DMS 273 treated with DMSO at 0.1 percent for 48 hours (cell line): ENCODE measurements around the gene SLC25A26.
"Not testable (repeated sequence)": the region's sequence is repeated elsewhere in the genome, so short reads cannot be mapped to it uniquely, and the experiment has no call there.

ENCODE experiments used
- DNase-seq: peaks from one replicate; lab custom pipeline; 2025; lab: John Stamatoyannopoulos, UW

SLC25A26 gene

DNA sequence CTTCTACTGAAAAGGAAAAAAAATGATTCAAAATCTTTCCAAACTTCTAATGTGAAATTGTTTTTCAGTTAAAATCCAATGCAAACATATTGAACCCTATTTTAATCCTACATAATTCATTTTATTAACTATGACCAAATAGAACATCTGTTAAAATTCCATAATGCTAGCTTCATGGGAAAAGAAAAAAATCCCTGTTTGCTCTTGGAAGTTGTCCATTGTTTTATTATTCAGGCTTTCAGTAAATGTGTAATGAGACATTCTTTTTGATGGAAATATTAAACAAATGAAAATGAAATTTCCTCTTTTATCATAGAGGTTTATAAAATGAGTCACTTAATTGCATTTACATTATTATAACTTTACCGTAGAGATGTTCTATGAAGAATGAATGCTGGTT is 49.5 kb downstream of the SLC25A26 start:
- no peak for DNase-seq

DNA sequence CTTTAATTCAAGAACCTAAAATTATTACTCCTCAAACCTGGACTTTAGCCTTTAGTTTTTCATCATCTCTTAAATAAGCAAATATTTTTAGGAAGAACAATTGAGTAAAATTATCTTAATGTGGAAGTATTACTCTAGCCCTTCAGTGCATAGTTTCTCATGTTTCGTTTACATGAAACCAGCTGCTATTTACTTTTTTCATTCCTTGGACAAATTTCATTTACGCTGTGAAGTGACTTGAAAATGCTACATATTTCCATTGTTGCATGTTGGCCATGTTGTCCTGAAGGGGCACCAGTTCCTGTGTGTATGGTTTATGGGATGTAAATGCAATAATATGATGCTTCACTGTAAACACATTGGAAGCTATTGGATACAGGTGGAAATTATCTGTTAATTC is 49.9 kb downstream of the SLC25A26 start:
- no peak for DNase-seq

DNA sequence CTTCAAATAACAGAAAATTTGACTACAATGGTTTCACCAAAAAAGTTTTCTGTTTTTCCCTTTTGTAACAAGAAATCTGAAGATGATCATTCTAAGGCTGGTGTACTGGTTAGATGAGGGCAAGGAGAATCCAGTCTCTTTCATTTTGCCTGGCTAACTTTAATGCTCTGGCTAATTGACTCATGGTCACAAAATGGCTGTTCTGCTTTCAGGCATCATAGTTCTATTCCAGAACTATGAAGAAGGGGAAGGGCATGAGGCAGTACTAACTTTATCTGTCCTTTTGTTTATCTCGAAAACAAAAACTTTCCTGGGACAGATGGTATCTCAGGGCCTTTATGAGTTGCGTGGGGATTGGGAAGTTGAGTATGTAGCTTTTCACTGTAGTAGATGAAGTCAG is 50.4 kb downstream of the SLC25A26 start:
- no peak for DNase-seq

DNA sequence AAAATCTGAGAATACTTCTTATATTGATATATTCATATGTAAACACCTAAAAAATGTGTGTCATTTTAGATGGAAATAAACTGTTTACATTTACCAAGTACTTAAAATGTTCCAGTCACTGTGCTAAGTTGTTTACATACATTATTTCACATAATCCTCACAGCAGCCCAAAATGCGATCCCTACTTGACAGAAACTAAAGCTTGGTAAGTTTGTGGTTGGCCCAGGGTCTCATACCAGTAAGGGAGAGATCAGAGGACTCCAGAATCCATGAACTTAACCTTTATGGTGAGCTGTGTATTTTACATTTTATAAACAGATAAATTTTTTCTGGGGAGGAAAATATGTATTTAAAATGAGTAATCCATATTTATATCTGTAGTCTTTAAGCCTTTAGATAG is 51.2 kb downstream of the SLC25A26 start:
- no peak for DNase-seq

DNA sequence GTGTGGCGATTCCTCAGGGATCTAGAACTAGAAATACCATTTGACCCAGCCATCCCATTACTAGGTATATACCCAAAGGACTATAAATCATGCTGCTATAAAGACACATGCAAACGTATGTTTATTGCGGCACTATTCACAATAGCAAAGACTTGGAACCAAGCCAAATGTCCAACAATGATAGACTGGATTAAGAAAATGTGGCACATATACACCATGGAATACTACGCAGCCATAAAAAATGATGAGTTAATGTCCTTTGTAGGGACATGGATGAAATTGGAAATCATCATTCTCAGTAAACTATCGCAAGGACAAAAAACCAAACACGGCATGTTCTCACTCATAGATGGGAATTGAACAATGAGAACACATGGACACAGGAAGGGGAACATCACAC is 54.0 kb downstream of the SLC25A26 start:
- not testable (repeated sequence) for DNase-seq

DNA sequence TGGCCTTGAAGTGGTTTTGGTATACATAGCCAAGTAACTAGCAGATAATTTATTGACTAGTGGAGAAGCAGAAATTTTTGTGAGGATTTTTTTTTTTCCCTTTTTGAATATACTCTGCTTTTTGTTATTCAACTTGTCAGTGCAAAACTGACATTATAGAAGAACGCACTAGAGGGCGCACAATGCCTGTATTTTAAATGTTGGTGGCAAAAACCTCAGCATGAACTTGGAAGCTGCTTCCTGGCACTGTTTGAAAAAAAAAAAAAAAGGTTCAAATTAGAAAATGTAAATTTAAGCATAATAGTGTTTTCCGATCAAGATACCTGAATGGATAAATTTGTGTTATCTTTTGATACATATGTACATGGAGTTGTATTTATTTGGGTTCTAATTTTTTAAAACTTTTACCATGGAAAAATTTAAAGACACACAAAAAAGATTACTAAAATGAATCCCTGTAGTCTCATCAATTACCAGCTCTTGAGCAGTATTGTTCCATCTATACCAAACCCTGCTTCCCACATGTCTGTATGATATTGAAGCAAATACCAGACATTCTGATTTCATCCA is 56.0 kb downstream of the SLC25A26 start:
- no peak for DNase-seq

DNA sequence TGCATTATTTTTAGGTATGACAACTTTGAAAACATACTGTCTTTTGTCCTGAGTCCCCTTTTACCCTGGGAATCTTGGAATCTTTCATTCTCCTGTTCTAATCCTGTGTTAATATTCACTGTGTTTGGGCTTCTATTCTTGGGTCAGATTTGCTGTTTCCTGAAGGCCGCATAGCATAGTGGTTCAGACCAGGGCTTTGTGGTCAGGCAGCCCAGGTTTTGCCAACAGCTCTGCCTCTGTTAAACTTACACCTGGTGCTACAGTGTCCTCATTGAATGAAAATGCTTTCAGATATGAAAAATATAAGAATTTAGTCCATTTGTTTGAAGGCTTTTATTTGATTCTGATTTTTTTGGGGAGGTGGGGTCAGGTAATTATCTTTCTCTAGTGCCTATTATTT is 58.4 kb downstream of the SLC25A26 start:
- DNase-seq, result no peak

DNA sequence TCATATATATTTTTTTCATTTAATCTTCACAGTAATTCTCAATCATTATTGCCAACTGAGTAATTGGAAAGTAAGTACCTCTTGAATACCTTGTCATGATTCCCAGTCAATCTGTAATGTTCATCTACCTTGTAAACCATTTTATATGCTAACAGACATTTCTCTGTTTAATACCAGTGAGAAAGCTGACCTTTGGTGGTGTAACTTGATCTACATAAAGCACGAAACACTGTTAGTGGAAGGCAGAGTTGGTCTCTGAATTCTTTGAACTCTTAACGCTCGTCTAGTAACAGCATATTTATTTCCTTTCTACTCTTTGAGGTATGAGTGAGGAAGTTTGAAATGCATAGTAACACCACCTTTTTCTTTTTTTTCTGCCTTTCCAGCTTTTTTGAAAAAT is 59.5 kb downstream of the SLC25A26 start:
- no peak for DNase-seq

DNA sequence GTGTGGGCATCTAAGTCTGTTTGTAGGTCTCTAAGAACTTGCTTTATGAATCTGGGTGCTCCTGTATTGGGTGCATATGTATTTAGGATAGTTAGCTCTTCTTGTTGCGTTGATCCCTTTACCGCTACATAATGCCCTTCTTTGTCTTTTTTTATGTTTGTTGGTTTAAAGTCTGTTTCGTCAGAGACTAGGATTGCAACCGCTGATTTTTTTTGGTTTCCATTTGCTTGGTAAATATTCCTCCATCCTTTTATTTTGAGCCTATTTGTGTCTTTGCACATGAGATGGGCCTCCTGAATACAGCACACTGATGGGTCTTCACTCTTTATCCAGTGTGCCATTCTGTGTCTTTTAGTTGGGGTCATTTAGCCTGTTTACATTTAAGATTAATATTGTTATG is 71.1 kb downstream of the SLC25A26 start:
- DNase-seq, result not testable (repeated sequence)

DNA sequence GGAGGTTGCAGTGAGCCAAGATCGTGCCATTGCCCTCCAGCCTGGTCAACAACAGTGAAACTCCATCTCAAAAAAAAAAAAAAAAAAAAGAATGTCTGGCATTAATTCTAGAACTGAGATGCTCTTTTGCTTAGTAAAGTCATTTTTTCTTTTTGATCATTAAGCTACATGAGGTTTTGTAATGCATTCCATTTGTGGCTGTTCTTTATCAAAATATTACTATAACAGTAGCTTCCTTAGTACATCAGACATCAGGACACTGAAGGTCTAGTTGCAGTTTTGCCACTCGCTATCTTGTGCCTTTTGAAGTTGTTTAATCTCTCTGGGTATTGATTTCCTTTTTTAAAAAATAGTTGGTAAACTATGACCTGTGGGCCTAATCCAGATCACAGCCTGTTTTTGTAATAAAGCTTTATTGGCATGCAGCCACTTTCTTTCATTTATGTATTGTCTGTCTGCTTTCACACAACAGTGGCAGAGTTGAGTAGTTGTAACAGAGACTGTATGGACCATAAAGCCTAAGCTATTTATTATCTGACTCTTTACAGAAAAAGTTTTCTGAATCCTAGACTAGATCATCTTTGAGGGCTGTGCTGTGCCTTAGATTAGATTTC is 76.6 kb downstream of the SLC25A26 start:
- DNase-seq, result no peak

DNA sequence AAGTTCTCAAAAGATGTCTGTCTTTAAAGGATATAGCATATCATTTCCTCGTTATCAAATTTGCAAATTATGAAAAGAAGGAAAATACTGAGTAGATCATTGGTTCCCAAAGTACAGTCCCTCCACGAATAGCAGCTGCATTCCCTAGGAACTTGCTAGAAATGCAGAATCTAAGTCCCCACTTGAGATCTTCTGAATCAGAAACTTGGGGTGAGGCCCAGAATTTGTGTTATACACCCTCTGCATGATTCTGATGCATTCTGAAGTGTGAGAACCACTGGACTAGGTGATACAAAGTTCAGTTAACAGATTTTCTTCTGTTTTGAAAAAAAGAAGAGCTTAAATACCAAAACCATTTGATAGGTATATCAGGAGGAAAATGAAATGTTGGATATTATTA is 77.1 kb downstream of the SLC25A26 start:
- DNase-seq, result no peak

DNA sequence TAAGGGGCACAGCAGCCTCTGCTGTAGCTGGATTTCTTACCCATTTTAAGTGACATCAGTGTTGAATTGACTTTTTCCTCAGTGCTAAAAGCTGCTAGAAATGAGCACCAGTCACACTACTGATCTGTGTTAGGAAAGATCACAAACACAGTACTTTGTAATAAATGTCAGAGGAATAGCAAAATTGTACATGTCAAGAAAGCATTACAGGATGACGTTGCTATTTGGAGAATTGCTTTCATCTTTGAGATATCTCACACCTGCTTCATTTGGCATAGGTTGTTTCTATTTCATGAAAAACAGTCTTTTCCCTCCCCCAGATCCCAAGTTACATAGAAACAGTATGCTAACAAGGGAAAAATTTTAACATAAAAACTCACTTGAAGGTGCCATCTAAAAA is 77.8 kb downstream of the SLC25A26 start:
- no peak for DNase-seq

DNA sequence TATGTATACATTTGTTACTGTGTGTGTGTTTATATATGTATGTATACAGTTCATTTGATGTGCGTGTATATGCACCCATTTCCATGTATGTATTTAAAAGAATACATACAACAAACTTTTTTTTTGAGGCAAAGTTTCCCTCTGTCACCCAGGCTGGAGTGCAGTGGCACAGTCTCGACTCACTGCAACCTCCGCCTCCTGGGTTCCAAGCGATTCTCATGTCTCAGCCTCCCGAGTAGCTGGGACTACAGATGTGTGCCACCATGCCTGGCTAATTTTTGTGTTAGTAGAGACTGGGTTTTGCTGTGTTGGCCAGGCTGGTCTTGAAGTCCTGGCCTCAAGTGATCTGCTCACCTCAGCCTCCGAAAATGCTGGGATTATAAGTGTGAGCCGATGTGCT is 78.3 kb downstream of the SLC25A26 start:
- DNase-seq, result not testable (repeated sequence)

DNA sequence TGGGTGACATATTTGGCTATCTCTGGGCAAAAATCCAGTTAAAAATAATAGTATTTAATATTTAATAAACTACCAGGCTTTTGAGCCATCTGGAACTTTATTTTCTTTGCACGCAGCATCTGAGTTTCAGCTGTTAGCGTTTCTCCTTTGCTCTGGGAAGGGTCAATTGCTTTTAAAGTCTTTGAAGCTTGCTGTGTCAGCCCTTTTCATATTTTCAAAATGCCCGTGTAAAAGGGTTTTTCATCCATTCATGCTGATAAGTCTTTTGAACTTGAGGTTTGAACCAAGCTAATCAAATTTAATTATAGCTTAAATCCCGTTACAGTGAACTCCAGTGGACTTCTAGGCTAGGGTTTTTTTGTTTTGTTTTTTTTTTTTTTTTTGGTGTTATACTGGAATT is 79.1 kb downstream of the SLC25A26 start:
- no peak for DNase-seq

DNA sequence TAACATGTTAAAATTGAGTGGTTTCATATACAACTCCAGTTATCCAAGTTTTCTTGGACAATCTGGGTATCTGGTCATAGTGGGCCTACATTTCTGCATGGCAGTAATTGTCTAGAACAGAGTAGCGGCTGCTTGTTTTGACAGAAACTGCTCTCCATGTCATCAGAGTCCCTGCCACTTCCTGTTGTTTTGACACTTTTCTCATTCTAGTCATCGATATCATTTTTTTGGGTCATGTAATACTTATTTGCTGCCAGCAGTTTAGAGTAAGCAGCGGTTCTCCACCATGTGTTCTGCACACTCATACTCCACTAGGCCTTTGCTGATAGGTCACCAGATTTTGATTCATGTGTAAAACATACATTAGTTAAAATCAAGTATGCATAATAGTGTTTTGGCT is 81.5 kb downstream of the SLC25A26 start:
- DNase-seq, result no peak

DNA sequence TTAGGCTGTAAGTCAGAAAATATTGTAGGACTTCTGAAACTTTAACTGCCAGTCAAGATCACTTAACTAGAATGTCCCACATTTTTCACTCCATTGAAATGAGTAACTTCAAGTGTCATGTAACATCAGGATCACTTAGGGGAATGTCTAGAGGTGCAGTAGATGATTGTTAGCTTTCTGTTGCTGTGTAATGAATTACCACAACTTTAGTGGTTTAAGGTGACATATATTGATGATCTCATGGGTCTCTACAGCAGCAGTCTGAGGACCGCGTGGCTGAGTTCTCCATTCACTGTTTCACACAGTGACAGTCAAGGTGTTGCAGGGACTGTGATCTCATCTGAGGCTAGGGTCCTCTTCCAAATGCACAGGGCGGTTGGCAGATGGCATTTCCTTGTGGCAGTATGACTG is 82.7 kb downstream of the SLC25A26 start:
- no peak for DNase-seq

DNA sequence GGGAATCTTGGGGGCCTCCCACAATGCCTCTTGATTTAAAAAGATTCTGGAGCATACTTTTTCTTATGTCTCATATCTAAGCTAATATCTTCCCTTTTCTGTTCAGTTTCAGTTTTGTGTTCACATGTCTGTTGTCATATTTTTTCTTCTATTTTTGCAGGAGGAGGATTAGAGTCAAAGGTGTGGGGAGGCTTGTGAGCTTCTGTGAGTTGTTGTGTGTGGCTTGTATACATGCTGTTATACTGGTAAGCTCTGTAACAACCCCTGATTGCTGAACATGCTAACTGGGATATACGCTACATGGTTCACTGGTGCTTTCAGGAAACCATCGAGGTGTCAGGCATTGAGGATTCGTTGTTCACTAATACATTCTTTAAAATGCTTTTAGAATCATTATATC is 83.5 kb downstream of the SLC25A26 start:
- no peak for DNase-seq

DNA sequence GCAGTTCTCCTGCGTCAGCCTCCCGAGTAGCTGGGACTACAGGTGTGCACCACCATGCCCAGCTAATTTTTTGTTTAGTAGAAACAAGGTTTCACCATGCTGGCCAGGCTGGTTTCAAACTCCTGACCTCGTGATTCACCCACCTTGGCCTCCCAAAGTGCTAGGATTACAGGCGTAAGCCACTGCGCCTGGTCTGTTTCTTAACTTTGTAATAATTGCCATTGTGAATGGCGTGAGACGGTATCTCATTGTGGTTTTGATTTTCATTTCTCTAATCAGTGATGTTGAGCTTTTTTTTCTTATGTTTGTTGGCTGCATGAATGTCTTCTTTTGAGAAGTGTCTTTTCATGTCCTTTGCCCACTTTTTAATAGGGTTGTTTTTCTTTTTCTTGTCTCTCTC is 85.3 kb downstream of the SLC25A26 start:
- DNase-seq, result not testable (repeated sequence)

DNA sequence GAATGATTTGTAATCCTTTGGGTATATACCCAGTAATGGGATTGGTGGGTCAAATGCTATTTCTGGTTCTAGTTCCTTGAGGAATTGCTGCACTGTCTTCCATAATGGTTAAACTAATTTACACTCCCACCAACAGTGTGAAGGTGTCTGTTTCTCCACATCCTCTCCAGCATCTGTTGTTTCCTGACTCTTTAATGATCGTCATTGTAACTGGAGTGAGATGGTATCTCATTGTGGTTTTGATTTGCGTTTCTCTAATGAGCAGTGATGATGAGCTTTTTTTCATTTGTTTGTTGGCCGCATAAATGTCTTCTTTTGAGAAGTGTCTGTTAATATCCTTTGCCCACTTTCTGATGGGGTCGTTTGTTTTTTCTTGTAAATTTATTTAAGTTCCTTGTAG is 86.2 kb downstream of the SLC25A26 start:
- not testable (repeated sequence) for DNase-seq

DNA sequence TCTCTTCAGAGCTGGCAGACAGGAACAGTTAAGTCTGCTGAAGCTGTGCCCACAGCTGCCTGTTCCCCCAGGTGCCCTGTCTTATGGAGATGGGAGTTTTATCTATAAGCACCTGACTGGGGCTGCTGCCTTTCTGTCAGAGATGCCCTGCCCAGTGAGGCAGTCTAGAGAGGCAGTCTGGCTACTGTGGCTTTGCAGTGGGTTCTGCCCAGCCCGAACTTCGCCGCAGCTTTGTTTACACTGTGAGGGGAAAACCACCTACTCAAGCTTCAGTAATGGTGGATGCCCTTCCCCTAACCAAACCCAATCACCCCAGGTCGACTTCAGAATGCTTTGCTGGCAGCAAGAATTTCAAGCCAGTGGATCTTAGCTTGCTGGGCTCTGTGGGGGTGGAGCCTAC is 91.2 kb downstream of the SLC25A26 start:
- no peak for DNase-seq

DNA sequence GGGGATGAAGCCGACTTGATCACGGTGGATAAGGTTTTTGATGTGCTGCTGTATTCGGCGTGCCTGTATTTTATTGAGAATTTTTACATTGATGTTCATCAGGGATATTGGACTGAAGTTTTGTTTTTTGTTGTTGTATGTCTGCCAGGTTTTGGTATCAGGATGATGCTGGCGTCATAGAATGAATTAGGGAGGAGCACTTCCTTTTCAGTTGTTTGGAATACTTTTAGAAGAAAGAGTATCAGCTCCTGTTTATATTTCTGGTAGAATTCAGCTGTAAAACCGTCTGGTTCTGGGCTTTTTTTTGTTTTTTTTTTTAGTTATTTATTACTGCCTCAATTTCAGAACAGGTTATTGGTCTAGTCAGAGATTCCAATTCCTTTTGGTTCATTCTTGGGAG is 93.7 kb downstream of the SLC25A26 start:
- no peak for DNase-seq

DNA sequence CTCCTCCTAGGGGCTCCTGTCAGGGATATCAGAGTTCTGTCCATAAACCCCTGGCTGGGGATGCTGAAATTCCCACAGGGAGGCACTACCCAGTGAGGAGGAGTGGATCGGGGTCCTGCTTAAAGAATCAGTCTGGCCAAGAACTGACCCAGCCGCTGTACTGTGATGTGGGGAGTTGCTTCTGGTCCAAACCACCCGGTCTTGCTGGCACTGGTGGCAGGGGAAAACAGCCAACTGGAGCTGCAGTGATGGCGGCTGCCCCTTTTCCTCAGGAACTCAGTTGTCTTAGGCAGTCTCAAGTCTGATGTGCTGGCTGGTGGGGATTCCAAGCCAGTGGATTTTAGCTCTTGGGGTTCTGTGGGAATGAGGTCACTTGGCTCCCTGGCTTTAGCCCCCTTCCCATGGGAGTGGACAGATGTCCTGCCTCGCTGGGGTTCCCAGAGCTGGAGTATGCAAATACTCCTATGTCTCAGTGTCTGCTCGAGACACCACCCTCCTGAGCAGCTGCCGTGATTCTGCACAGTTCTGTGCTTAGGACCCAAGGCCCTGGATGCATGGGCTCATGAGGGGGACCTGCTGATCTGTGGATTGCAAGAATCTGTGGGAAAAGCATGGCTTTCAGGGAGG is 97.1 kb downstream of the SLC25A26 start:
- DNase-seq, result no peak

DNA sequence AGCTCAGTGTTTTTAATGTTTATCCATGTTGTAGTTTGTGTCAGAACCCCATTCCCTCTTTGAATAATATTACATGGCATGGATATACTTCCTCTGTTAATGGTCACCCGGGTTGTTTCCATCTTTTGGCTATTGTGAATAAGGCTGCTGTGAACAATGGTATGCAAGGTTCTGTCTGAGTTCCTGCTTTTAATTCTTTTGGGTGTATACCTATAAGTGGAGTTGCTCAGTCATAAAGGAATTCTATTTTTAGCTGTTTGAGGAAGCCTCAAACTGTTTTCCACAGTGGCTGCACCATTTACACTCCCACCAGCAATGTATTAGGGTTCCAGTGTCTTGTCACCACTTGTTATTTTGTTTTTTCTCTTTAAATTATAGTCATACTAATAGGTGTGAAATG is 99.6 kb downstream of the SLC25A26 start:
- no peak for DNase-seq

DNA sequence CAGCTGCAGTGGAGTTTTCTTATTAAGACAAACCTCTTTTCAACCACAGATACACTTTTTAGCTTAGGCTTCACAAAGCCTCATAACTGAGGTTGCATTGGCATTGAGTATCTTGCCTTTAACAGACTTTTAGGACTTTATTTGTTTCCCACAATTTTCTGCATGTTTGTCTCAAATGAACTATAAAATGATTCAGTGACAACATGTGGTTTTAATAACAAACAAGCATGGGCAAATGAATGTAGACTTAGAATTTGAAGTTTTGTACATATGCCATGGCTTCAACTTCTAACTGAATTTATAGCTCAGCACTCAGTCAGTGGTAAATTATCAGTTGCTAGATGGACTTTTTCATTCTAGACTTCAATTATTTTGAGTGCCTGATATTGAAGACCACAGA is 101.6 kb downstream of the SLC25A26 start:
- no peak for DNase-seq
